Measurements from ENCODE around the gene IFT88.
"Not testable (repeated sequence)": the region's sequence is repeated elsewhere in the genome, so short reads cannot be mapped to it uniquely, and the experiment has no call there.

The IFT88 gene

GRCh38 chr13:20647758-20648157 is 80.8 kb downstream of the IFT88 start:
- no peak for DNase-seq

DNA sequence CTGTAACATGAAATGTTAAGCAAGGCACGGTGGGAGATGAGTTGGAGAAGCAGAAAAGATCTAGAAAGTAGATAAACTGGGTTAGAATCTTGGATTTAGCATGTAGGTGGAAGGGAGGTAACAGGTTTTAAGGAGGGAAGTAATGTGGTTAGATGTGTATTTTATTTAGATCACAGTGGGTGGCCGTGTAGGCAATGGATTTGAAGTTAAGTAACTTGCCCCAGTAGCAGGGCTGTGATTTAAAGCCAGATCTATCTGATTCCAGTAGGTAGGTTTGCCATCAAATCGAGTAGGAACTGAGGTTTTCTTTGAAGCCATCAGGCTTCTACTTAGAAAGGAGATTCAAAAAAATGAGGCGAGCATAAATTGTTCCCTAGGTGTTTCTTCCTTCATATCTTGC is 86.0 kb downstream of the IFT88 start:
- no peak for DNase-seq

- DNase-seq = no peak
These were observed 87.2 kb downstream of the IFT88 start for GRCh38 chr13:20654156-20654555.

- DNase-seq = no peak
These were observed 91.6 kb downstream of the IFT88 start for GRCh38 chr13:20658451-20659040.

- DNase-seq = no peak
These were observed 97.4 kb downstream of the IFT88 start for GRCh38 chr13:20664351-20664750.

GRCh38 chr13:20666948-20667347 is 100.0 kb downstream of the IFT88 start:
- DNase-seq = no peak

GRCh38 chr13:20667857-20668437 is 101.0 kb downstream of the IFT88 start:
- no peak for DNase-seq

GRCh38 chr13:20669162-20669561 is 102.2 kb downstream of the IFT88 start:
- DNase-seq = no peak

DNA sequence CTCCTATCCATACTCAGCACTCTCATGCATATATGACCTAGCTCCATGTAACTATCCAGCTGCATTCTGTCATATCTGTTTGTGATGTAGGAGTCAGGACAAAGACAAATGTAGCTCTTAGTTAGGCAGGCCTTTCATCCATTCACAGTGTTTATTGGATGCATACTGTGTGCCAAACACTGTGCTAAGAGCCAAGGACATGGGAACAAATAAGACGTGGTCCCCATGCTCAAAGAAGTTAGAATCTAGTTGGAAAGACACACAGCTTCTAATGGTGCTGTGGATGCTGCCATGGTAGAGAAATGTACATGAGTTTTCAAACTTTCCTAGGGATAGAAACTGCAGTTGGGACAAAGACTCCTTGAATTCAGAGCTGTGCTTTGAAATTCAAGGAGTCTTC is 104.8 kb downstream of the IFT88 start:
- DNase-seq = no peak

DNA sequence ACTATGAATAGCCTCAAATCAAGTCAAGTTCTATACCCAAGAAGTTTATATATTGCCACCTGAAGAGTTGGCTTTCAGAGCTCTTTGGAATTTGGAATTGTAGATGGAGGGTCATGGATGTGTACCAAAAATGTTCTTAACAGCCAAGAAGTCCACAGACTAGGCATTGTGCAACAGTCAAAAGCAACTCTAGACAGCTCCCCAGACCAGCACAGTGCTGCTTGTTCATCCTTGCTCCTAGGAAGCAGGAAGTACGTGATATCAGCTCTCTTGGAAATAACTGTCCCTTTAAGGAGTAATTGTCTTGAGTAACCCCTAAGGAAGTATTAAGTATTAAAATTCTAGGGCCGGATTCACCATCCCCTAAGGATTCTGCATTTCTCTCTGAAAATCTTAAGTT is 105.8 kb downstream of the IFT88 start:
- no peak for DNase-seq

- no peak for DNase-seq
These were observed 106.8 kb downstream of the IFT88 start for GRCh38 chr13:20673715-20674114.

DNA sequence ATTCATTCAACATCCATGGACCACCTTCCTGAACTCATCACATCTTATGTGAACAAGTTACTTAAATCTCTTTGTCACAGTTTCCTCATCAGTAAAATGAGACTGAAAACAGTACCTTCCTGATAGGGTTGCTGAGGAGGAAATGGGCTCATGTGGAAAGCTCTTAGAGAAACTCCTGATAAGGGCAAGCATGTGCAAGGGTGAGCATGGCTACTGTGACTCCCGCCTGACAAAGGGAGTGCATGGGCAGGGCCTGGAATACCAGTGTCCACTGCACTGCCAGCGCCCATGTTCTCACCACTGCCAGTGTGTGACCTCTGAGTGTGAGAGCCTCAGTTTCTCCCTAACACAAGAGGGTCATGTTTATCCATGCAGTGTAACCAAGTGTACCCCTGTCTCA is 109.3 kb downstream of the IFT88 start:
- DNase-seq = no peak

- DNase-seq = not testable (repeated sequence)
These were observed 111.6 kb downstream of the IFT88 start for GRCh38 chr13:20678606-20679005.

DNA sequence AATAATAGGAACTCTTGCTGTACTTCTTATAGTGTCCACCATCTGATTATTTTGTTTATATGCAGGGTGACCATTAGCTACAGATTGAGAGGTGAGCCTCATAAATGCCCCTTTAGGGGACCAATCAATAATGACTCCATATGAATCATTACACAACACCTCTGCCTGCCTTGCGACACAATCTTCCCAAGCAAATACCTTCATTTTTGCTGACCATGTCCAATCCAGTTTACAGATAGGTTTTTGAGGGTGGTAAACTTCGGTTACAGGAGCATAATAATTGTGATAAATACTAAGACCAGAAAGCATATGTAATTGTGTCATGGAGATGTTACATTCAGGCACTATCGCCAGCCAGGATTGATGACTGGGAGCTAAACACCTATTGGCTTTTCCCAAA is 112.9 kb downstream of the IFT88 start:
- DNase-seq = no peak

GRCh38 chr13:20680416-20681080 is 113.6 kb downstream of the IFT88 start:
- DNase-seq = no peak

DNA sequence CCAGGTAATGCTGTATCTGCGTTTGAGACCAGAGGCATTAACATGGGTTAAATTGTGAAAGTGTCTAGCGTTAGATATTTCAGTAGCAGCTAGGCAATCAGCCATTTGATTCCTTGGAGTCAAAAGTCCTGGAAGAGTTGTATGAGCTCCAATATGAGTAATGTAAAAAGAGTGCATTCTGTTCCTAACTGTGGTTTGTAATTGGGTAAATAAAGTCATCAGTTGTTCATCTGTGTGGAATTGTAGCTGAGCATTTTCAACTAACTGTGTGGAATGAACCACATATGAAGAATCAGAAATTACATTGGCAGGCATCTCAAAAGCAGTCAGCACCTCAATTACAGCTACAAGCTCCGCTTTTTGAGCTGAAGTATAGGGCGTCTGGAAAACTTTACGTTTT is 114.5 kb downstream of the IFT88 start:
- DNase-seq = not testable (repeated sequence)

GRCh38 chr13:20682061-20682460 is 115.1 kb downstream of the IFT88 start:
- DNase-seq = no peak

DNA sequence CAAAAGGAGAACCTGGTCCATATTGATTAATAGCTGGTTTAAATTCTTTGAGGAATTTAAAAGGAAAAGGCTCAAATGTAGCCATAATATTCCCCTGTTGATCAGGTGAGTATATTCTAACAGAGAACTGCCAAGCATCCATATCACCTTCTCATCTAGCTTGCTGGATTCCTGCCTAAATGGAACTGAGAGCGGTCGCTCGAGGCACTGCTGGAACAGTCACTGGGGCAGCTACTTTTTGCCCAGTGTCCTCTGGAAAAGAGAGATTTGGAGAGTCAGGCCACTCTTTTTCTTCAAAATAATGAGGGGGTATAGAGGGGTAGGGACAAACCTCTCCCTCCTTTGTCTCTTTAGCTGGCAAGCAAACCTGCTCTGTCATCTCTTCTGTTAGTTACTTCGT is 117.1 kb downstream of the IFT88 start:
- no peak for DNase-seq

DNA sequence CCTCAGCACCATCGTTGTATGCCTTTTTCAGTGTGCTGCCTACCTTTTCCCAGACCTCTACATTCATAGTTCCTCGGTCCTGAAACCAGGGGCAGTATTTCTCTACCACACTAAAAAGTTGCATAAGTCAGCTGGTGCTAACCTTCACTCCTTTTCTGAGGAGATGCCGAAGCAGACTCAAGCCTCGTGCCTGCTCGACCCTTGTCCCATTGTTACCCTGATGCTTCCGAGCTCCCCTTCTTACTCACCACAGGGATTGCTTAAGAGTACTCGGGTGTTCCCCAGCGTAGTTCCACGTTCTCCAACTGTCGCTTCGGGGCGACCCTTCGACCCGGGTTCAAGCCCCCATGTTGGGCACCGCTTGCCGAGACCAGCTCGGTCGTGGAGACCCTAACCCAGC is 117.6 kb downstream of the IFT88 start:
- no peak for DNase-seq

GRCh38 chr13:20685092-20685491 is 118.1 kb downstream of the IFT88 start:
- no peak for DNase-seq

- DNase-seq = no peak
These were observed 119.2 kb downstream of the IFT88 start for GRCh38 chr13:20686167-20686566.

DNA sequence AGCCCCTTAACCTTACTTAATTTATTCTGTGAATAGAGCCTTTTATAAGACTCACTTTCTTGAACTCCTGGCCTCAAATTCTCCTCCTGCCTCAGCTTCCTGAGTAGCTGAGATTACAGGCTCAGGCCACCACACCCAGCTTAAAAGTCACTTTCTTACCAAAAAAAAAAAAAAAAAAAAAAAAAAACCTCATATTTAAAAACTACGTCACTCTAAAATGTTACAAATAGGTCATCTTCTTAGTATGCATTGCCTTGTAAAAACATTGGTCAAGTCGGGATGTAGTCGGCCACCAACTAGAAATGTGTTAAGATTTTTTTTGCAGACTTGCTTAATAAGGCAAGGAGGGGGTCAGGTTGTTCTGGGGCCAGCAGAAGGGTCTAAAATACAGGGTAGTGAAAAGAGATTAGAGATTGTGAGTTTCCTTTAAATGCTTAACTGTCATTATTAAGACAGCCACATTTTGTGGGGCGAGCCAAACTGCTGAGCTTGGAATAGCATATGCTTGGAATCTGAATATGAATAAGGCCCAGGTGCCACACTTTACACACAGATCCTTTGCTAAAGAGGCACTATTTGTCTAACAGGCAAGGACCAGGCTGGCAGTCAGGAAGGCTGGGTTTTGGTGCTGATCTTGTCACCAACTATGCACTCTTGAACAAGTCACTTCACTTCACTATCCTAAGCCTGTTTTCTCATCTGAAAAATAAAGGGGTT is 120.1 kb downstream of the IFT88 start:
- no peak for DNase-seq

DNA sequence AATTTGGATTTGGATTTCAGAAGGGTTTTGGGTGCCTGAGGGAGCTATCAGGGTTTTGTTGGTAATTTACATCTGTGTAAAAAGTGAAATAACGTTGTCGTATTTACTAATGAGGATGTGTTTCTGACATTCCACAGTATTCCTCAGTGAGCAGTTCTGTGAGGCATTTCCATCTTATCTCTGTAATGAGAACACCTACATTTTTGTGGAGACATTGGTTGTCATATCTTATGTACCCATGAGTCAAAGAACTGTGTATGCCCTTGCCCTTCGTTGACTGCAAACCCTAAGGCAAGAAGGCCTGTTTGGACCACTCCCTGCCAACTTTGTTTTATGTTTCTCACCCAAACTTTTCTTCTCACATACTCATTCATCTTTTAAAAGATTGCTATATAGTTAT is 122.3 kb downstream of the IFT88 start:
- no peak for DNase-seq

- no peak for DNase-seq
These were observed 124.7 kb downstream of the IFT88 start for GRCh38 chr13:20691616-20692015.
